HG02973 (cell line): ENCODE data around the gene FAM200A.
"Not testable (repeated sequence)": the region's sequence is repeated elsewhere in the genome, so short reads cannot be mapped to it uniquely, and the experiment has no call there.

ENCODE experiments used
- ATAC-seq: cut with Tn5 transposase; IDR thresholded peaks from one replicate; pipeline ENCODE4 v1.9.1; 2021; ENCODE audit warnings: moderate library complexity; ENCODE audit not compliant: unreplicated experiment

The FAM200A gene

GRCh38 chr7:99559175-99559915, 7.4 kb upstream of the FAM200A start:
- ATAC-seq: no peak

GRCh38 chr7:99558306-99559174, 6.6 kb upstream of the FAM200A start, which contains the start of gene ZNF655:
TSS of gene ZNF655 (plus strand) at chr7:99558642. CDS start at chr7:99560560, 1,918 bp downstream.
- peak; percentile 66 for ATAC-seq

- peak; percentile 38 for ATAC-seq
Measured at GRCh38 chr7:99557940-99558305, 6.0 kb upstream of the FAM200A start.

GRCh38 chr7:99557196-99557607, 5.3 kb upstream of the FAM200A start:
- ATAC-seq: no peak

GRCh38 chr7:99554939-99555338, 3.0 kb upstream of the FAM200A start:
- no peak for ATAC-seq

GRCh38 chr7:99553039-99553438, 1.1 kb upstream of the FAM200A start:
- ATAC-seq: no peak

GRCh38 chr7:99551334-99551733, 580 bp downstream of the FAM200A start:
- peak; percentile 14 for ATAC-seq

GRCh38 chr7:99549545-99549944, 2.4 kb downstream of the FAM200A start:
- ATAC-seq: not testable (repeated sequence)

GRCh38 chr7:99545308-99545707, 6.6 kb downstream of the FAM200A start:
- not testable (repeated sequence) for ATAC-seq

- no peak for ATAC-seq
Measured at GRCh38 chr7:99543916-99544315, 8.0 kb downstream of the FAM200A start.

- no peak for ATAC-seq
Measured at GRCh38 chr7:99543081-99543671, 8.7 kb downstream of the FAM200A start.

- no peak for ATAC-seq
Measured at GRCh38 chr7:99541212-99541611, 10.7 kb downstream of the FAM200A start.

GRCh38 chr7:99540542-99540941, 11.4 kb downstream of the FAM200A start:
- no peak for ATAC-seq

GRCh38 chr7:99539213-99539811, 12.6 kb downstream of the FAM200A start:
- no peak for ATAC-seq

- no peak for ATAC-seq
Measured at GRCh38 chr7:99535667-99536066, 16.2 kb downstream of the FAM200A start.

- no peak for ATAC-seq
Measured at GRCh38 chr7:99531354-99531765, 20.6 kb downstream of the FAM200A start.

- ATAC-seq: no peak
Measured at GRCh38 chr7:99525713-99526440, 26.0 kb downstream of the FAM200A start.

- ATAC-seq: no peak
Measured at GRCh38 chr7:99521399-99521798, 30.5 kb downstream of the FAM200A start.

- ATAC-seq: no peak
Measured at GRCh38 chr7:99514050-99514449, 37.9 kb downstream of the FAM200A start.

GRCh38 chr7:99505324-99505662, 46.6 kb downstream of the FAM200A start:
- ATAC-seq: peak; percentile 4
